SU-DHL-6 (cell line): ENCODE results near the gene KY.

Experiments used
- H2AFZ ChIP-seq: fragments of 200-600 bp; sonication (generic); 2 replicates; pipeline ENCODE4 v1.6.1; 2014; ENCODE audit warnings: low read depth, mild to moderate bottlenecking, moderate library complexity, mixed read lengths, antibody characterized with exemption, low read length; ENCODE audit not compliant: severe bottlenecking
- H3F3A ChIP-seq: fragments of 200-600 bp; shearing (Covaris generic); 2 replicates; pipeline ENCODE4 v1.6.0; 2016; ENCODE audit warnings: antibody characterized with exemption, mild to moderate bottlenecking; ENCODE audit not compliant: insufficient read depth
- H3K27ac ChIP-seq: fragments of 200-600 bp; sonication (generic); 2 replicates; pipeline ENCODE4 v1.5.1; 2016; ENCODE audit warnings: low read depth, mild to moderate bottlenecking, low read length, moderate library complexity, mixed read lengths
- H3K27me3 ChIP-seq: fragments of 200-600 bp; sonication (generic), shearing (Covaris generic); 2 replicates; pipeline ENCODE4 v1.6.0; 2014; ENCODE audit warnings: mild to moderate bottlenecking, low read length
- H3K36me3 ChIP-seq: fragments of 200-600 bp; sonication (generic); 2 replicates; pipeline ENCODE4 v1.6.1; 2014; ENCODE audit warnings: mild to moderate bottlenecking, low read length, mixed read lengths
- H3K4me2 ChIP-seq: fragments of 300-600, 200-600 bp; shearing (Covaris generic), sonication (generic); 2 replicates; pipeline ENCODE4 v1.6.0; 2014; ENCODE audit warnings: low read length, low read depth, mild to moderate bottlenecking; ENCODE audit not compliant: poor library complexity, severe bottlenecking
- H3K4me3 ChIP-seq: fragments of 200-600 bp; sonication (generic); 2 replicates; pipeline ENCODE4 v1.5.1; 2014; ENCODE audit warnings: antibody characterized with exemption, low read length, mild to moderate bottlenecking, mixed read lengths; ENCODE audit not compliant: insufficient read depth, poor library complexity, severe bottlenecking
- H3K79me2 ChIP-seq: fragments of 200-600 bp; sonication (generic); 2 replicates; pipeline ENCODE4 v1.6.1; 2014; ENCODE audit warnings: mild to moderate bottlenecking, low read length, moderate library complexity; ENCODE audit not compliant: insufficient read depth
- H3K9ac ChIP-seq: fragments of 200-600 bp; sonication (generic); 2 replicates; pipeline ENCODE4 v1.7.0; 2014; ENCODE audit warnings: mild to moderate bottlenecking, low read length
- H3K9me2 ChIP-seq: fragments of 200-600 bp; sonication (generic); replicated peaks from 2 replicates; pipeline ENCODE4 v1.6.1; 2014; ENCODE audit warnings: low read length; ENCODE audit not compliant: insufficient read depth
- H3K9me3 ChIP-seq: fragments of 200-600 bp; sonication (generic); 2 replicates; pipeline ENCODE4 v1.6.1; 2014; ENCODE audit warnings: low read length, mixed read lengths; ENCODE audit not compliant: insufficient read depth
- H4K20me1 ChIP-seq: fragments of 200-600 bp; sonication (generic); 2 replicates; pipeline ENCODE4 v1.6.1; 2014; ENCODE audit warnings: low read depth, mild to moderate bottlenecking, antibody characterized with exemption, low read length, moderate library complexity, mixed read lengths
- EZH2phosphoT487 ChIP-seq: fragments of 200-600 bp; sonication (generic), shearing (Covaris generic); conservative IDR thresholded peaks from 2 replicates; pipeline ENCODE4 v1.6.1; 2018; ENCODE audit warnings: mild to moderate bottlenecking, antibody characterized with exemption, low read length, moderate library complexity, mixed read lengths
- TF ChIP-seq, protein P1 (sequence below): fragments of 200-600 bp; sonication (generic); IDR thresholded peaks from one replicate; pipeline ENCODE4 v1.5.1; 2017; ENCODE audit warnings: antibody characterized with exemption, mild to moderate bottlenecking, low read length, moderate library complexity; ENCODE audit not compliant: insufficient read depth, poor library complexity, severe bottlenecking

KY gene

DNA sequence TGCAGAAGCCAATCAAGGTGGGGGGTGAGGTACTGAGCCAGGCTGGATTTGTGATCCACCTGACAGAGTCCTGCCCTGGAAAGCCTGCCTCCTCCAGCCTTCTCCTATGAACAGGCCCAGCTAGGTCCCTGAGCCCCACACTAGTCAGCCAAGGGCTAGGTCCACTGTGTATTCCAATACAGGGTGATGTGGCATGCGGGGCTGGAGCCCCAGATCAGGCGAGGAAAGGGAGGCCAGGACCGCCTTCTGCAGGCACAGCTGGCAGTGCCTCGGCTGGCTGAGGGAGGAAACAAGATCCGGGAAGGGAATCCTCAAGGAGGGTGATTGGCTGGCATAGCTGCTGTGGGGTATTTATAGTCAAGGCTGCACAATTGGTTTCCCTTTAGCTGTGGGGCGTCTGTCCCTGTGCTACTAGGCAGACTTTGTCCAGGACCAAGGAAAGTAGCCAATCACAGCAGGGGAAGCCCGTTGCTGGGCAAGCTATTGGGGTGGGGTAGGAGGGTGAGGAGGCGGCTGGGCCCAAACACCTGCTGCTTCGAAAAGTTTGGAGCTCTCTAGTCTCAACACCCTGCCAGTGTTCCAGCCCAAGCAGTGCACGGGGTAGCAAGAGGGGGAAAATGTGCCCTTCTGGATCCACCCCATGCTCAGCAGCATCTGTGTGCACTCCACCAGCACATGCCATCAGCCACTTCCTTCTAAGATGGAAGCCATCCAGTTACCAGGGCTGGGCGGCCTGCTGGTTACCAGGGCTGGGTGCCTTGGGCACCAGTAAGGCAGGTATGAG, 5.9 kb downstream of the KY start:
- Histone ChIP-seq H3K27ac (no peak overlapping the region), H3K9me3 (no peaks in the 10 kb centered on the region)
- no peak for TF ChIP-seq EZH2phosphoT487
- TF ChIP-seq, protein P1, sequence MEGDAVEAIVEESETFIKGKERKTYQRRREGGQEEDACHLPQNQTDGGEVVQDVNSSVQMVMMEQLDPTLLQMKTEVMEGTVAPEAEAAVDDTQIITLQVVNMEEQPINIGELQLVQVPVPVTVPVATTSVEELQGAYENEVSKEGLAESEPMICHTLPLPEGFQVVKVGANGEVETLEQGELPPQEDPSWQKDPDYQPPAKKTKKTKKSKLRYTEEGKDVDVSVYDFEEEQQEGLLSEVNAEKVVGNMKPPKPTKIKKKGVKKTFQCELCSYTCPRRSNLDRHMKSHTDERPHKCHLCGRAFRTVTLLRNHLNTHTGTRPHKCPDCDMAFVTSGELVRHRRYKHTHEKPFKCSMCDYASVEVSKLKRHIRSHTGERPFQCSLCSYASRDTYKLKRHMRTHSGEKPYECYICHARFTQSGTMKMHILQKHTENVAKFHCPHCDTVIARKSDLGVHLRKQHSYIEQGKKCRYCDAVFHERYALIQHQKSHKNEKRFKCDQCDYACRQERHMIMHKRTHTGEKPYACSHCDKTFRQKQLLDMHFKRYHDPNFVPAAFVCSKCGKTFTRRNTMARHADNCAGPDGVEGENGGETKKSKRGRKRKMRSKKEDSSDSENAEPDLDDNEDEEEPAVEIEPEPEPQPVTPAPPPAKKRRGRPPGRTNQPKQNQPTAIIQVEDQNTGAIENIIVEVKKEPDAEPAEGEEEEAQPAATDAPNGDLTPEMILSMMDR, result no peak

DNA sequence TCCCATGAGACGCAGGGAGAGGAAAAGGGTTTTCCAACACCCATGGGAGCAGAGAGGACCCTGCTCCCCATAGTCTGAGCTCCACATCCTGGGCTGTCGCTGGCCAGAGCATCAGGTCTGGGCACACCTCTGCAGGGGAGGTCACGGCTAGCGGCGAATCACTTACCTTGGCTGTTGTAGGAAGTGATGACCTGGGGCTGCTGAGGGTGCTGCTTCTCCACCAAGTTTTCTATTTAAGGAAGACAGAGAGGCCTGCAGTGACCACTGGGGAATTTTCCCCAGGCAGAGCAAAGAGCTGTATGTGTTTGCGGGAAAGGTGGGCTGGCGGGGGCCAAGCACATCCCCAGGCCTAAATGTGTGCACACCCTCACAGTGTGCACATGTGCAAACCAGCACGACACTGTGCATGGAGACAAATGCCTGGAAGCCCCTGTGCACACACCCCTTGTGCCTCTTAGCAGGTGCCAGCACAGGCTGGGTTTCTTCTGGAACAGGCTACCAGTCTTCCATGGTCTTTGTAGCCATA, 7.6 kb downstream of the KY start:
- H3F3A ChIP-seq, result no peaks in the 10 kb centered on the region
- no peak overlapping the region for H3K9ac ChIP-seq
- no peaks in the 10 kb centered on the region for H3K9me3 ChIP-seq
- H3K27me3 ChIP-seq, result no peaks in the 10 kb centered on the region
- no peak overlapping the region for H3K4me3 ChIP-seq
- H4K20me1 ChIP-seq, result no peaks in the 10 kb centered on the region
- H2AFZ ChIP-seq, result no peak overlapping the region
- H3K36me3 ChIP-seq, result no peaks in the 10 kb centered on the region
- no peaks in the 10 kb centered on the region for H3K9me2 ChIP-seq
- no peaks in the 10 kb centered on the region for H3K79me2 ChIP-seq
- no peak for TF ChIP-seq EZH2phosphoT487
- TF ChIP-seq, protein P1, result no peak
- H3K27ac ChIP-seq, result no peak overlapping the region
- H3K4me2 ChIP-seq, result no peak overlapping the region

More for the DNA sequence above, 5.9 kb downstream of the KY start:
- Histone ChIP-seq H3K4me3 (no peak overlapping the region), H3F3A (no peaks in the 10 kb centered on the region), H3K9ac (no peak overlapping the region), H2AFZ (no peak overlapping the region), H3K36me3 (no peaks in the 10 kb centered on the region), H3K79me2 (no peaks in the 10 kb centered on the region), H4K20me1 (no peaks in the 10 kb centered on the region), H3K27me3 (no peaks in the 10 kb centered on the region), H3K9me2 (no peaks in the 10 kb centered on the region), H3K4me2 (no peak overlapping the region)

DNA sequence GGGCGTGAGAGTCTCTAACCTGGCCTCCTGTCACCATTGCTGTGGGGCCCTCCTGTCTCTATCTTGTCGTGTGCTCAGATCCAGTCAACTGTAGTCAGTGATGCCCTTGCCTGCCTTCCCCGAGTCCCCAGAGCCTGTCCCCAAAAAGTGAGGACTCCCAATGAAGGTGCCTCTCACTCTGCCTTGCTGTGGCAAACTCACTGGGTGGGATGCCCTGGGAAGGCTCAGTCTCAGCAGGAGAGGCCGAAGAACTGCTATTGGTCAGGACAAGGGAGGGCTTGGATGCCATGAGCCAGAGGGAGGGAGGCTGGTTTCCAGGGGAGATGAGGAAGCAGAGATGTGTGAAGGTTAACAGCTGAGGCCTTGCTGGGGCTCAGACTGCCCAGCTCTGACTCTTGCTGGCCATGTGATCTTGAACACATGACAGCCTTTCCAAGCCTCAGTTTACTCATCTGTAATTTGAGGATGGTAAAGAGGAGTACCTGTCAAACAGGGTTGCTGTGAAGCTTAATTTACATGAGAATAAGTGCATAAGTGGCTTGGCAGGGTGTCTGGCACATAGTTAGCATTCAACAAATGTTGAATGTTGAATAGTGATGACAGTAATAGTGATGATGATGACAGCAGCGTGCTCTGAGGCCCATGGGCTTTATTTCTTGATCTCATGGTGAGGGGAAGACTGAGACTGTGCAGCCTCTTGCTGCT, 8.2 kb downstream of the KY start:
- no peak overlapping the region for H3K4me3 ChIP-seq
- no peaks in the 10 kb centered on the region for H4K20me1 ChIP-seq
- no peak overlapping the region for H3K27ac ChIP-seq
- no peak overlapping the region for H3K4me2 ChIP-seq
- H3K79me2 ChIP-seq, result no peaks in the 10 kb centered on the region
- no peaks in the 10 kb centered on the region for H3K27me3 ChIP-seq
- TF ChIP-seq, protein P1, result no peak
- no peak for TF ChIP-seq EZH2phosphoT487
- H3K9me2 ChIP-seq, result no peaks in the 10 kb centered on the region
- H2AFZ ChIP-seq, result no peak overlapping the region
- H3K36me3 ChIP-seq, result no peaks in the 10 kb centered on the region
- no peak overlapping the region for H3K9ac ChIP-seq
- no peaks in the 10 kb centered on the region for H3F3A ChIP-seq
- H3K9me3 ChIP-seq, result no peaks in the 10 kb centered on the region
